HCT116 (cell line): Measurements from ENCODE around the gene IGFLR1. TPM values are rescaled to one million over a fixed set of nuclear protein-coding genes. Genes with fewer than 3 reads are reported as not detected.

Experiments used
- ATAC-seq: fragments of 200-7000 bp; cut with Tn5 transposase; 2 replicates; pipeline ENCODE4 v1.9.1; 2020; ENCODE audit warnings: mild to moderate bottlenecking, moderate library complexity
- BruUV-seq: library from RNA; stranded (reverse); fragments of 400-500 nt; replicated peaks from 2 replicates; lab custom pipeline; 2021; lab: Mats Ljungman, UMichigan
- CTCF ChIA-PET: fragments of 300-600 bp; sonication (Branson Sonifier 250); formaldehyde crosslinking; loops from one replicate; lab custom pipeline; 2021; ENCODE audit warnings: antibody characterized with exemption; lab: Charles Lee
- POLR2A ChIA-PET: fragments of 300-600, 350-600 bp; sonication (Branson Sonifier 250); formaldehyde crosslinking; loops from one replicate; lab custom pipeline; 2021; ENCODE audit warnings: antibody characterized with exemption; lab: Charles Lee
- RAD21 ChIA-PET, 2 experiments: fragments of 300-600 bp; sonication (Branson Sonifier 250); formaldehyde crosslinking; loops; one replicate each; lab custom pipeline; 2023; ENCODE audit warnings: low total read pairs in 2 of 2; ENCODE audit not compliant: uncharacterized antibody in 2 of 2, unreplicated experiment in 2 of 2, low non-redundant PET in 1 of 2; lab: Charles Lee
- DNase-seq: peaks from one replicate; pipeline ENCODE4 v3.0.0-alpha.2; 2010; ENCODE audit warnings: low read depth, low spot score
- H2AFZ ChIP-seq: fragments of 200-600 bp; shearing (Covaris generic), sonication (generic); 2 replicates; pipeline ENCODE4 v1.6.1; 2017; ENCODE audit warnings: low read depth, mixed run types, mixed read lengths, antibody characterized with exemption, low read length; ENCODE audit not compliant: poor library complexity, severe bottlenecking
- H3K27ac ChIP-seq: 2 replicates; pipeline ENCODE4 v1.5.1; 2012; ENCODE audit warnings: low read depth, low read length
- H3K27me3 ChIP-seq: fragments of 200-600 bp; sonication (generic); 2 replicates; pipeline ENCODE4 v1.6.1; 2016; ENCODE audit warnings: mixed run types, low read length, mixed read lengths; ENCODE audit not compliant: insufficient read depth
- H3K36me3 ChIP-seq, 2 experiments: fragments of 200-500 bp in 1 of 2; fragments of 200-600 bp in 1 of 2; sonication (Bioruptor generic) in 1 of 2; sonication (generic) in 1 of 2; 2 replicates each; pipeline versions ENCODE4 v1.5.1 to v1.6.1; 2014 to 2016; ENCODE audit warnings: low read length in 2 of 2, inconsistent platforms in 1 of 2, mixed read lengths in 1 of 2, mixed run types in 1 of 2; ENCODE audit not compliant: insufficient read depth in 2 of 2, control insufficient read depth in 1 of 2
- H3K4me1 ChIP-seq, 2 experiments: fragments of 200-600 bp in 1 of 2; sonication (generic) in 1 of 2; 2 replicates each; pipeline versions ENCODE4 v1.5.1 to v1.6.1; 2012 to 2017; ENCODE audit warnings: low read length in 2 of 2, inconsistent platforms in 1 of 2, mild to moderate bottlenecking in 1 of 2, mixed read lengths in 1 of 2, mixed run types in 1 of 2, moderate library complexity in 1 of 2; ENCODE audit not compliant: insufficient read depth in 2 of 2, control insufficient read depth in 1 of 2
- H3K4me2 ChIP-seq: fragments of 200-600 bp; sonication (generic); 2 replicates; pipeline ENCODE4 v1.6.1; 2017; ENCODE audit warnings: mixed run types, low read length, mixed read lengths
- H3K4me3 ChIP-seq, 2 experiments: fragments of 200-600 bp in 1 of 2; sonication (generic) in 1 of 2; replicated peaks in 1 of 2; 2 replicates each; pipeline ENCODE4 v1.5.1; 2011 to 2016; ENCODE audit warnings: low read length in 2 of 2, control low read depth in 1 of 2, low read depth in 1 of 2, mild to moderate bottlenecking in 1 of 2, mixed read lengths in 1 of 2, mixed run types in 1 of 2
- H3K79me2 ChIP-seq: fragments of 200-600 bp; sonication (generic); 2 replicates; pipeline ENCODE4 v1.6.1; 2017; ENCODE audit warnings: mild to moderate bottlenecking, mixed run types, low read length, moderate library complexity, mixed read lengths; ENCODE audit not compliant: insufficient read depth
- H3K9ac ChIP-seq: fragments of 200-600 bp; sonication (generic); 2 replicates; pipeline ENCODE4 v1.6.1; 2016; ENCODE audit warnings: low read length, mixed read lengths
- H3K9me2 ChIP-seq: fragments of 200-600 bp; sonication (generic), shearing (Covaris generic); 2 replicates; pipeline ENCODE4 v1.6.1; 2017; ENCODE audit warnings: mixed run types, mild to moderate bottlenecking, moderate library complexity; ENCODE audit not compliant: insufficient read depth
- H3K9me3 ChIP-seq, 2 experiments: fragments of 200-500 bp in 1 of 2; fragments of 200-600 bp in 1 of 2; sonication (Bioruptor generic) in 1 of 2; sonication (generic) in 1 of 2; 2 replicates each; pipeline ENCODE4 v1.6.1; 2014 to 2017; ENCODE audit warnings: low read length in 2 of 2, mixed read lengths in 2 of 2, inconsistent platforms in 1 of 2, low read depth in 1 of 2, mild to moderate bottlenecking in 1 of 2, mixed run types in 1 of 2, moderate library complexity in 1 of 2; ENCODE audit not compliant: control insufficient read depth in 1 of 2, insufficient read depth in 1 of 2
- H4K20me1 ChIP-seq: fragments of 200-600 bp; sonication (generic), shearing (Covaris generic); 2 replicates; pipeline ENCODE4 v1.6.1; 2017; ENCODE audit warnings: mixed run types, mild to moderate bottlenecking, moderate library complexity; ENCODE audit not compliant: insufficient read depth
- CTCF ChIP-seq, 3 experiments: fragments of 200-600 bp in 1 of 3; sonication (generic) in 1 of 3; IDR thresholded peaks in 2 of 3; conservative IDR thresholded peaks in 1 of 3; 2 replicates each; pipeline ENCODE4 v1.5.1; 2012 to 2017; ENCODE audit warnings: low read depth in 2 of 3, low read length in 2 of 3, antibody characterized with exemption in 1 of 3, borderline replicate concordance in 1 of 3, control low read depth in 1 of 3, mild to moderate bottlenecking in 1 of 3, mixed read lengths in 1 of 3, mixed run types in 1 of 3, moderate library complexity in 1 of 3; ENCODE audit not compliant: insufficient read depth in 1 of 3
- FOSL1 ChIP-seq: IDR thresholded peaks from 2 replicates; pipeline ENCODE4 v1.6.1; 2012; ENCODE audit warnings: low read depth
- JUND ChIP-seq: IDR thresholded peaks from 2 replicates; pipeline ENCODE4 v1.6.1; 2012
- POLR2A ChIP-seq: IDR thresholded peaks from 2 replicates; pipeline ENCODE4 v1.7.0; 2011; ENCODE audit warnings: borderline replicate concordance; ENCODE audit not compliant: insufficient read depth, insufficient read length; ENCODE audit errors: extremely low read depth
- SIN3A ChIP-seq: IDR thresholded peaks from 2 replicates; pipeline ENCODE4 v1.6.1; 2012; ENCODE audit warnings: low read depth
- ZNF274 ChIP-seq: fragments of 200-500 bp; sonication (Bioruptor generic); IDR thresholded peaks from 2 replicates; pipeline ENCODE4 v1.6.1; 2014; ENCODE audit warnings: mild to moderate bottlenecking, low read depth, low read length, inconsistent platforms
- intact Hi-C: fragments of 100-400 bp; cut with micrococcal nuclease; formaldehyde crosslinking; loops from 2 replicates; pipeline ENCODE4 v1.10.0; 2022
- total RNA-seq: library from RNA; stranded (reverse); gene quantifications from one replicate; pipeline ENCODE4 v1.2.1, GENCODE V29; 2021; ENCODE audit not compliant: unreplicated experiment

Gene IGFLR1
- total RNA-seq, 1 experiment from 2014 or later = 8.3 TPM

GRCh38 chr19:35695895-35696422 is 46.3 kb downstream of the IGFLR1 start:
- Histone ChIP-seq H3K4me3 (no peak overlapping the region), H3K9me3 (no peaks in the 10 kb centered on the region), H3K9me2 (no peaks in the 10 kb centered on the region), H3K4me2 (no peak overlapping the region), H3K27ac (no peak overlapping the region), H2AFZ (no peak overlapping the region), H3K4me1 (peaks cover 5 to 9% of the 10 kb centered on the region in 2 experiments; a peak in 2 of 4 replicates), H3K27me3 (no peaks in the 10 kb centered on the region), H3K36me3 (no peaks in the 10 kb centered on the region), H4K20me1 (no peaks in the 10 kb centered on the region), H3K9ac (no peak overlapping the region), H3K79me2 (no peaks in the 10 kb centered on the region)
- ATAC-seq (no peak), DNase-seq (no peak)
- TF ChIP-seq CTCF (IDR thresholded peaks at IDR 0.05 in 2 of 3, conservative IDR thresholded peaks at IDR 0.05 in 1 of 3; ENCODE audit: borderline replicate concordance in 1 of 3, insufficient read depth in 1 of 3, low read depth in 2 of 3, low read length in 2 of 3) (no peak), JUND (no peak), ZNF274 (no peak), POLR2A (no peak), SIN3A (no peak), FOSL1 (no peak)
- RAD21 ChIA-PET = no interaction called here
- no TSS peak for BruUV-seq
- POLR2A ChIA-PET = no interaction called here
- CTCF ChIA-PET = interaction anchor here (1.1 to 1.6 kb wide), 2 partner anchors 15 to 124 kb away, joined by 3 to 4 read pairs; no protein-coding TSS in a partner anchor
- intact Hi-C loops = no loop called here
